ENCODE data around the gene IKBIP.

Gene IKBIP

GRCh38 chr12:98591209-98591608, 53.4 kb downstream of the IKBIP start:
- TF ChIP-seq, protein P1, sequence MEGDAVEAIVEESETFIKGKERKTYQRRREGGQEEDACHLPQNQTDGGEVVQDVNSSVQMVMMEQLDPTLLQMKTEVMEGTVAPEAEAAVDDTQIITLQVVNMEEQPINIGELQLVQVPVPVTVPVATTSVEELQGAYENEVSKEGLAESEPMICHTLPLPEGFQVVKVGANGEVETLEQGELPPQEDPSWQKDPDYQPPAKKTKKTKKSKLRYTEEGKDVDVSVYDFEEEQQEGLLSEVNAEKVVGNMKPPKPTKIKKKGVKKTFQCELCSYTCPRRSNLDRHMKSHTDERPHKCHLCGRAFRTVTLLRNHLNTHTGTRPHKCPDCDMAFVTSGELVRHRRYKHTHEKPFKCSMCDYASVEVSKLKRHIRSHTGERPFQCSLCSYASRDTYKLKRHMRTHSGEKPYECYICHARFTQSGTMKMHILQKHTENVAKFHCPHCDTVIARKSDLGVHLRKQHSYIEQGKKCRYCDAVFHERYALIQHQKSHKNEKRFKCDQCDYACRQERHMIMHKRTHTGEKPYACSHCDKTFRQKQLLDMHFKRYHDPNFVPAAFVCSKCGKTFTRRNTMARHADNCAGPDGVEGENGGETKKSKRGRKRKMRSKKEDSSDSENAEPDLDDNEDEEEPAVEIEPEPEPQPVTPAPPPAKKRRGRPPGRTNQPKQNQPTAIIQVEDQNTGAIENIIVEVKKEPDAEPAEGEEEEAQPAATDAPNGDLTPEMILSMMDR (IDR thresholded peaks at IDR 0.05; ENCODE audit: borderline replicate concordance, insufficient read depth, low read depth, low read length) = no peak
- no peak overlapping the region for H3K4me3 ChIP-seq (ENCODE audit: low read depth, low read length)

- no peak overlapping the region for H3K4me3 ChIP-seq (ENCODE audit: low read depth, low read length)
- TF ChIP-seq, protein P1 (IDR thresholded peaks at IDR 0.05; ENCODE audit: borderline replicate concordance, insufficient read depth, low read depth, low read length) = no peak
Observed at GRCh38 chr12:98587084-98587483, 57.5 kb downstream of the IKBIP start.

GRCh38 chr12:98582093-98582492, 62.5 kb downstream of the IKBIP start:
- no peak overlapping the region for H3K4me3 ChIP-seq (ENCODE audit: low read depth, low read length)
- TF ChIP-seq, protein P1 (IDR thresholded peaks at IDR 0.05; ENCODE audit: borderline replicate concordance, insufficient read depth, low read depth, low read length) = no peak

DNA sequence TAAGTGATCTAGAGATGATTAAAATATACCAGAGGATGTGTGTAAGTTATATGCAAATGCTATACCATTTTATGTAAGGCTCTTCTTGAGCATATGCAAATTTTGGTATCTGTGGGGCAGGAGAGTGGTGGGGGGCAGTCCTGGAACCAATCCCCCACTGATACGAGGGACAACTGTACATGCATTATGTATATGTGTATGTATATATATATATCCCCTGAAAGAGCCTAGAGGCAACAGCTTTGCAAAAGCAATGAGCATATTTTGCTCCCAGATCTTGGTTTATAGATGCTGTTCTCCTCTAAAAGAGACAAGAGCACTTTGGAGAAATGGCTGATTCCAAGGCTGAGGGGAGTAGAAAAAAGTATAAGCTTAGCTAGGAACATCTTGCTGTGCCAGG, 63.5 kb downstream of the IKBIP start:
- TF ChIP-seq, protein P1 (IDR thresholded peaks at IDR 0.05; ENCODE audit: borderline replicate concordance, insufficient read depth, low read depth, low read length) = no peak
- H3K4me3 ChIP-seq (ENCODE audit: low read depth, low read length) = no peak overlapping the region

GRCh38 chr12:98580695-98581094, 63.9 kb downstream of the IKBIP start:
- no peak overlapping the region for H3K4me3 ChIP-seq (ENCODE audit: low read depth, low read length)
- TF ChIP-seq, protein P1 (IDR thresholded peaks at IDR 0.05; ENCODE audit: borderline replicate concordance, insufficient read depth, low read depth, low read length) = no peak

- H3K4me3 ChIP-seq (ENCODE audit: low read depth, low read length) = no peak overlapping the region
- TF ChIP-seq, protein P1 (IDR thresholded peaks at IDR 0.05; ENCODE audit: borderline replicate concordance, insufficient read depth, low read depth, low read length) = no peak
Observed at GRCh38 chr12:98579835-98580234, 64.8 kb downstream of the IKBIP start.

DNA sequence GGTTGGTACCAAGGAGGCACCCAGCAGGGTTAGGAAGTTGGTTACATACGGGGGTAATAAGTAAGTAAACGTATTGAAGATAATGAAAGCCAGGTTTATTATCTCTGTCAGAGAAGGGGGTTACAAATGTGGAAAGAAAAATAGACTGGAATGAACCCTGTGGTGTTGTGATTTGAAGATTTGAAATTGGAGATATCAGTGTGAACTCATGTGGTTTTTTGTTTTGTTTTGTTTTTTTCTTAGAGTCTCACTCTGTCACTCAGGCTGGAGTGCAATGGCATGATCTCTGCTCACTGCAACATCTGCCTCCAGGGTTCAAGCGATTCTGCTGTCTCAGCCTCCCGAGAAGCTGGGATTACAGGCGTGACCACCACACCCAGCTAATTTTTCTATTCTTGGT, 65.2 kb downstream of the IKBIP start:
- TF ChIP-seq, protein P1 (IDR thresholded peaks at IDR 0.05; ENCODE audit: borderline replicate concordance, insufficient read depth, low read depth, low read length) = no peak
- no peak overlapping the region for H3K4me3 ChIP-seq (ENCODE audit: low read depth, low read length)
